ENCODE data around the gene PCDH15. TPM values are rescaled to one million over a fixed set of nuclear protein-coding genes. Genes with fewer than 3 reads are reported as not detected.

The PCDH15 gene
- total RNA-seq, 1 experiment from 2014 or later: not detected

- no peak for DNase-seq
- Mint-ChIP-seq H3K9me3 (ENCODE audit: low read depth, unreplicated experiment) (peaks cover 7% of the 10 kb centered on the region), H3K36me3 (ENCODE audit: insufficient read depth, unreplicated experiment) (no peaks in the 10 kb centered on the region), H3K27ac (ENCODE audit: unreplicated experiment) (no peak overlapping the region), H3K4me3 (ENCODE audit: low read depth, unreplicated experiment) (no peak overlapping the region), H3K4me1 (ENCODE audit: low read depth, unreplicated experiment) (no peaks in the 10 kb centered on the region), H3K27me3 (ENCODE audit: unreplicated experiment) (no peaks in the 10 kb centered on the region)
- BruUV-seq (replicated peaks): no TSS peak
- intact Hi-C loops (cut with micrococcal nuclease; ENCODE audit: unreplicated experiment): no loop called here
- no peak for TF ChIP-seq CTCF (IDR thresholded peaks at IDR 0.05; ENCODE audit: unreplicated experiment)
- CTCF ChIA-PET: no interaction called here
Measured at GRCh38 chr10:54622017-54622416, 179.0 kb downstream of the PCDH15 start.

- no peak for DNase-seq
- intact Hi-C loops (cut with micrococcal nuclease; ENCODE audit: unreplicated experiment): no loop called here
- H3K27me3 Mint-ChIP-seq (ENCODE audit: unreplicated experiment): no peaks in the 10 kb centered on the region
- H3K36me3 Mint-ChIP-seq (ENCODE audit: insufficient read depth, unreplicated experiment): no peaks in the 10 kb centered on the region
- no peaks in the 10 kb centered on the region for H3K4me1 Mint-ChIP-seq (ENCODE audit: low read depth, unreplicated experiment)
- no TSS peak for BruUV-seq (replicated peaks)
- H3K9me3 Mint-ChIP-seq (ENCODE audit: low read depth, unreplicated experiment): peaks cover under 1% of the 10 kb centered on the region
- H3K4me3 Mint-ChIP-seq (ENCODE audit: low read depth, unreplicated experiment): no peak overlapping the region
- H3K27ac Mint-ChIP-seq (ENCODE audit: unreplicated experiment): no peak overlapping the region
- CTCF ChIA-PET: no interaction called here
- no peak for TF ChIP-seq CTCF (IDR thresholded peaks at IDR 0.05; ENCODE audit: unreplicated experiment)
Measured at GRCh38 chr10:54620352-54620751, 180.7 kb downstream of the PCDH15 start.

- Mint-ChIP-seq H3K27me3 (ENCODE audit: unreplicated experiment) (no peaks in the 10 kb centered on the region), H3K36me3 (ENCODE audit: insufficient read depth, unreplicated experiment) (no peaks in the 10 kb centered on the region), H3K9me3 (ENCODE audit: low read depth, unreplicated experiment) (no peaks in the 10 kb centered on the region), H3K4me1 (ENCODE audit: low read depth, unreplicated experiment) (peaks cover 8% of the 10 kb centered on the region), H3K27ac (ENCODE audit: unreplicated experiment) (no peak overlapping the region), H3K4me3 (ENCODE audit: low read depth, unreplicated experiment) (no peak overlapping the region)
- intact Hi-C loops (cut with micrococcal nuclease; ENCODE audit: unreplicated experiment): no loop called here
- TF ChIP-seq CTCF (IDR thresholded peaks at IDR 0.05; ENCODE audit: unreplicated experiment): no peak
- no TSS peak for BruUV-seq (replicated peaks)
- CTCF ChIA-PET: no interaction called here
- DNase-seq: no peak
Measured at GRCh38 chr10:54614072-54614471, 187.0 kb downstream of the PCDH15 start.

GRCh38 chr10:54613162-54613561, 187.9 kb downstream of the PCDH15 start:
- Mint-ChIP-seq H3K4me3 (ENCODE audit: low read depth, unreplicated experiment) (no peak overlapping the region), H3K4me1 (ENCODE audit: low read depth, unreplicated experiment) (peaks cover 8% of the 10 kb centered on the region), H3K36me3 (ENCODE audit: insufficient read depth, unreplicated experiment) (no peaks in the 10 kb centered on the region), H3K9me3 (ENCODE audit: low read depth, unreplicated experiment) (no peaks in the 10 kb centered on the region), H3K27me3 (ENCODE audit: unreplicated experiment) (no peaks in the 10 kb centered on the region), H3K27ac (ENCODE audit: unreplicated experiment) (peak overlapping the region; percentile 70)
- BruUV-seq (replicated peaks): no TSS peak
- no peak for TF ChIP-seq CTCF (IDR thresholded peaks at IDR 0.05; ENCODE audit: unreplicated experiment)
- DNase-seq: no peak
- intact Hi-C loops (cut with micrococcal nuclease; ENCODE audit: unreplicated experiment): no loop called here
- CTCF ChIA-PET: no interaction called here

- H3K36me3 Mint-ChIP-seq (ENCODE audit: insufficient read depth, unreplicated experiment): no peaks in the 10 kb centered on the region
- no peak overlapping the region for H3K27ac Mint-ChIP-seq (ENCODE audit: unreplicated experiment)
- H3K4me1 Mint-ChIP-seq (ENCODE audit: low read depth, unreplicated experiment): peaks cover 8% of the 10 kb centered on the region
- CTCF ChIA-PET: no interaction called here
- BruUV-seq (replicated peaks): no TSS peak
- DNase-seq: no peak
- H3K4me3 Mint-ChIP-seq (ENCODE audit: low read depth, unreplicated experiment): no peak overlapping the region
- no peak for TF ChIP-seq CTCF (IDR thresholded peaks at IDR 0.05; ENCODE audit: unreplicated experiment)
- intact Hi-C loops (cut with micrococcal nuclease; ENCODE audit: unreplicated experiment): no loop called here
- H3K9me3 Mint-ChIP-seq (ENCODE audit: low read depth, unreplicated experiment): no peaks in the 10 kb centered on the region
- no peaks in the 10 kb centered on the region for H3K27me3 Mint-ChIP-seq (ENCODE audit: unreplicated experiment)
Measured at GRCh38 chr10:54609423-54609822, 191.6 kb downstream of the PCDH15 start.

Measured in Calu3 (cell line).